ENCODE measurements around the gene CDKN2A.

Gene CDKN2A

DNA sequence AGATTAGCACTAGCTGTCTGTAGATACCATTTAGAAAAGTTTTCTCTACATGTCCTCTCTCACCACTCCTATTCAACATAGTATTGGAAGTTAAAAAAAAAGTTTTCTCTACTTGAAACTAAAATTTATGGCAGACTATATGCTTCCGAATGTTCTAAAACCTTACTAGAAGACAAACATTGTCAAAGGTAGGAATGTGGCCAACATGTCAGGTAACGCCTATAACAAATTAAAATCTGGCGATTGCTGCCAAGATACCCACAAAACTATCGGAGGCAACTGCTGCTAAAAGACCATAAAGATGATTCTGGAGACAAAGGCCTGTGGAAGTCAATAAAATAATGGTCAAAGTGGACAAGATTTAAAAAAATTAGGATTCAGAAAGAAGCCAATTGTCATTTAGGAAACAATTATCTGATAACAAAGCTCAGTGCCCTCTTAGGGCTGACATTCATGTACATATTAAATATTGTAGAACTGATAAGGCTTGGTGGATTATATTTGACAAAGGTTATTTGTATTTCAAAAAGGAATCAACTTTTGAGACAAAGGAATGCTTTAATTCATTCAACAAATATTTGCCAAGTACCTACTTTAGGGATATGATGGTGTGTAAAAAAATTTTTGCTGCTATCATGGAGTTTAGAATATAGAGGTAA lies 52.7 kb downstream of the CDKN2A start:
- no peak for DNase-seq (ENCODE audit: low read depth)

DNA sequence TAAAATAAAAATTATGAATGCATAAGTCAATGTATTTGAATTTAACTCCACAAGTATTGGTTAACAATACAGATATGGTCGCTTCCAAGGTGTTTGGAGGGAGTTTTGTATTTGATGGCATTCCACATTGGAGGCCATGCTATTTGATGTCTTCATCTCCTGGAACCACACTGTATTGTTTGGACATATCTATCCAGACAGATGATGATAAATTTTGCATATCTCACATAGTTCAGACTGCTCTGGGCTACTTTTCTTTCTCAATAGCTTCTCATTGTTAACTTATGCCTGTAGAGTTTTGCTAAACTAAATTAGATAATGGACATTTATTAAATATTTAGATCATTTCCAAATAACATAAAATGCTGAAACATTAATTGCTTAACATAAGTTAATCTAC lies 58.0 kb downstream of the CDKN2A start:
- no peak for DNase-seq (ENCODE audit: low read depth)

GRCh38 chr9:21935631-21936030 lies 58.6 kb downstream of the CDKN2A start:
- no peak for DNase-seq (ENCODE audit: low read depth)

DNA sequence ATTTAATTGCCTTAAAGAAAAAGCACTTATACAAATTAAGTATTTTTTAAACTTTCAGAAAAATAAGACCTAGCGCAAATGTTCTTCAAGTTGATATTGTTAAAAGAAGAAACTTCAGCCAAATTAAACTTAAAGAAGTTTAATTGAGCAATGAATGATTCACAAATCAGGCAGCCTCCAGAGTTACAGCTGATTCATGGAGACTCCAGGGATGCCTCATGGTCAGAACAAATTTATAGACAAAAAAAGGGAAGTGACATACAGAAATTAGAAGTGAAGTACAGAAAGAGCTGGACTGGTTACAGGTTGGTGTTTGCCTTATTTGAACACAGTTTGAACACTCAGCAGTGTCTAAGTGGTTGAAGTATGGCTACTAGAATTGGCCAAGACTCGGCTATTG lies 60.3 kb downstream of the CDKN2A start:
- DNase-seq (ENCODE audit: low read depth): no peak

- no peak for DNase-seq (ENCODE audit: low read depth)
Observed at GRCh38 chr9:21933281-21933680, 60.9 kb downstream of the CDKN2A start.

DNA sequence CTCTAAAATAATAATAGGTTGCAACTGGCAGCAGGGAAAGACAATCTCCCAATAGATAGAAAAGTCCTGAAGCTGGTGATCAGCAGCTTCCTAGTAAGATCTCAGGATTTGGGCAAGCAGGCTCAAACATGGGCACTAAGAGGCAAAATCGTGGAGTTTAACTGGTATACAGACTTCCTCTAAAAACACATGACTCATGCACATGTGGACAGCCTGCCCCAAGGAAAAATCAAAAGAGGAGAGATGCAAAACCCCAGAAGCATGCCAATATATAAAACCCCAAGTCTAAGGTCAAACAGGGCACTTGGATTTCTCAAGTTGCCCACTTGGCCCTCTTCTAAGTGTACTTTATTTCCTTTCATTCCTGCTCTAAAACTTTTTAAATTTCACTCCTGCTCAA lies 62.8 kb downstream of the CDKN2A start:
- DNase-seq (ENCODE audit: low read depth): no peak

GRCh38 chr9:21927752-21928151 lies 66.4 kb downstream of the CDKN2A start:
- no peak for DNase-seq (ENCODE audit: low read depth)

GRCh38 chr9:21923694-21924093 lies 70.5 kb downstream of the CDKN2A start:
- no peak for DNase-seq (ENCODE audit: low read depth)

DNA sequence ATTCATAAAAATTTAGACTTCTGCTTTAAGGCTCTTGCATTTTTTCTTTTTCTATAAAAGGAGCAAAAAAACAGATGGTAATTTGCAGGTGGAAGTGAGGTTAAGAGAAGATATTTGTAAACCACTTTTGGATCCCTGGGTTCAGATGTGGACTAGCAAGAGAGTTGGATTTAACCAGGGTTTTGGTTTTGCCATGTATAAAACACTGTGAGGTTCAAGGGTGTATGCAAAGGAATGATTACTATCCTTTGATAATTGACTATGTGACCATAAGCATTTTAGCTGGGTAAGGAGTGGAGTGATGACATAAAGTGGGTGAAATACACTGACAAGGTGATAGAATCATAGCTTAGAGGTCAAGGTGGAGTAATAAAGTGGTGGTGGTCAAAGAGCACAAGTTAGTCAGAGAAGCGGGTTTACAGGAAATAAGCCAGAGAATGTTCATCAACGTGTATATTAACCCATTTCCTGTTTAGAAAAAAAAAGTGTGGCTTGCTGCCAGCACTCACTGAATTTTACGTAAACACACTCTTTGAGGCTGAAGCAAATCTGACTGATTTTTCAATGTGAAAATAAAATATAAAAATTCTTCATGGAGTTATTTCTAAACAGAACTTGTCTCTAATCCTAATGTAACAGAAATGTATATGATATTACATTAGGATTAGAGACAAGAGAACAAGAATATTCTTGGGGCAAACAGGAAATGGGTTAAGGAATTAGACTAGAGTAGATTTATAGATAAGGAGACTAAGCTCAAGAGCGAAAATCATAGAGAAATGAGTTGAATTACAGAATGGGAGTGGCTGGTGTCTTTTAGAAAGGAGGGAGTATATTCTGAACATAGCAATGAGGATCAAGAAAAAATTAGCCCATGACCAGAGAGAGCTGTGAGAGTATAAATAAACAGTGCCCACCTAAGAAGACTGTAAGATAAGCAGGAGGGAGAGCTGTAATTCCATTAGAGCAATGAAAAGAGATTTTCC lies 74.5 kb downstream of the CDKN2A start:
- peak; percentile 58 for DNase-seq (ENCODE audit: low read depth)

All from HS-5 (cell line).